Right forelimb (tissue), 1 donor: ENCODE results near the gene TXNIP.

Source experiments
- DNase-seq: peaks from one replicate; pipeline ENCODE4 v3.0.0-alpha.2; 2018

The TXNIP gene

DNA sequence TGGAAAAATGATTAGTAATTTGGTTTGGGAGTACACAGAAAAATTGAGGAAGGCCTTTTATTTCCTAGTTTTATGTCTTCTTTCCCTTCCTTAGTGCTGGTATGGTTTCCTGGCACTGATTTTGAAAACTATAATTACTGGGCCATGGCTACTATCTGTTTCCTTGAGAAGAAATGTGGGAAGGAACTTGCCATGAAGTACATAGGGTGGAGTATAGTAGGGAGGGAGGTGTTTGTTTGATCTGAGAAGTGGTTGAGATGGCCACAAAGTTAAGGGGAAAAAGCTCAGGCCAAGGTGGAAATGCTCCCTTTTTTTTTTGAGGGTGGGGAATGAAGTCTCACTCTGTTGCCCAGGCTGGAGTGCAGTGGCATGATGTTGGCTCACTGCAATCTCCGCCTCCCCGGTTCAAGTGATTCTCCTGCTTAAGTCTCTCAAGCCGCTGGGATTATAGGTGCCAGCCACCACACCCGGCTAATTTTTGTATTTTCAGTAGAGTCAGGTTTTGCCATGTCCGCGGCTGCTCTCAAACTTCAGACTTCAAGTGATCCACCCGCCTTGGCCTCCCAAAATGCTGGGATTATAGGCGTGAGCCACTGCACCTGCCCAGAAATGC, 13.9 kb upstream of the TXNIP start:
- DNase-seq, result no peak

DNA sequence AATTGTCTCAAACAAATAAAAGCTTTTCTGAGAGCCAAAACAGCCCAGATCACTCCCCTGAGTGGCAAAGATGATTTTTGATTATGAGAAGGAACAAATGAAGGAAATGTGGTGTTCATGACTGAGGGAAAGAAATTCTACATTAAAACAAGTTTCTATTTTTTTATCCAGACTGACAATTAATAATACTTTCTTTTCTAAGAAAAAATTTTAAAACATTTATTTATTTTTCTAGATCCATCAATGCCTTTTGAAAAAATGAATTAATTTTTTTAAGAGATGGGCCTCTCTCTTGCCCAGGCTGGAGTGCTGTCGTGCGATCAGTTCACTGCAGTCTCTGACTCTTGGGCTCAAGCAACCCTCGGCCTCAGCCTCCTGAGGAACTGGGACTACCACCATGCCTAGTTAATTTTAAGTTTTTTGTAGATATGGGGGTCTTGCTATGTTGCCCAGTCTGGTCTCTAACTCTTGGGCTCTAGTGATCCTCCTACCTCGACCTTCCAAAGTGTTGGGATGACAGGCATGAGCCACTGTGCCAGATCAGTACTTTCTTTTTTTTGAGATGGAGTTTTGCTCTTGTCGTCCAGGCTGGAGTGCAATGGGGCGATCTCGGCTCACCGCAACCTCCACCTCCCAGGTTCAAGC, 11.2 kb upstream of the TXNIP start:
- no peak for DNase-seq

DNA sequence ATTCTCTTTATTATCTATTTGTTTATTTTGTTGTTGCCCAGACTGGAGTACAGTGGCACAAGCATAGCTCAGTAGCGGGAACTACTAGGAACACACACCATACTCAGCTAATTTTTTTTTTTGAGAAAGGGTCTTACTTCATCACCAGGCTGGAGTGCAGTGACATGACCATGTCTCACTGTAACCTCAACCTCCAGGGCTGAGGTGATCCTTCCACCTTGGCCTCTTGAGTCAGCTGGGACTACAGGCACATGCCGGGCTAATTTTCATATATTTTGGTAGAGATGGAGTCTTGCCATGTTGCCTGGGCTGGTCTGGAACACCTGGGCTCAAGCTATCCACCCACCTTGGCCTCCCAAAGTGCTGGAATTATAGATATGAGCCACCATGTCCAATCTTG, 5.3 kb upstream of the TXNIP start:
- DNase-seq, result no peak

DNA sequence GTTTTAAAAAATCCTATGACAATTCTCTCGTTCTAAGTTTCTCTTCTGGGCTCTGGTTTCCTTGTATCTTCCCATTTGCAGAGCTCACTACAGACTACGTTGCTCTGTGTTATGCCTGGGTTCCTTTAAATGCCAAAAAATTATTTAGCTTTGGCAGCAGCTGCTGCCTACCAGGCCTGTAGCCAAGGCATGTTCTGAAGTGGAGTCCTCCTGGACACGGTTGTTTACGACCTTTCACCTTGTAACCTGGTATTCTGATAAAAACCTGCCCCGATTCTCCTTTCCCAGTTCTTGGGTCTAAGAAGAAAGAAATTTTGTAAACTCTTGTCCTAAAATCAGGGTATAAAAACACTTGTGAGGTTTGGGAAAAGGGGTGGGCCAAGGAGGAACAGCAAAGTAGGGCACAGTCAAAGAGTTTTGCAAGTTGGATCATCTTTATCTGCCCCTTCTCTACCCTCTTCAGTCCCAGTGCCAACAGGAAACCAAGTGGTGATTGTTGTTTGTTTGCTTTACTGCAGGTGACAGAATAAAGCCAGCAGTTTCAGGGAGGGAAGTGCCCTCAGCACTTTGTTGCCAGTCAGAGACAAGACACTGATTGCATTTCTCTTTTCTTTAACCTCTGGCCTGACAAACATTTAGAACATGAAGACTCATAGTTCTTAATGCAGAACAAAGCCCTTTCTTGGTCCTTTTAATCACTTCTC, 3.1 kb upstream of the TXNIP start:
- DNase-seq, result no peak

DNA sequence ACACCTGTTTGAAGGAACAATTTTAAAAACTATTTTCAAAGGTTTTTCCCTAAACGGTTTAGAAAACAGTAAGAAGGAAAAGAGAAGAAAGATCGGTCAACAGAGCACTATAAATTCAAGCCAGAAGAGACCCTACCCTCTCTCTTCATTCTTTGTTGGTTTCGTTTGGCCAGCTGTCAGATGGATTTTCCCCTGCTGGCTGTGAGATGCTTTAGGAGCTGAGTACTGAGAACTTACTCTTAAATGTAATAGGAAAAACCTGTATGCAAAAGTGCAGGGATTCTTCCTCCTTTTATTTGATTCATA, 1.3 kb upstream of the TXNIP start:
- DNase-seq, result no peak

DNA sequence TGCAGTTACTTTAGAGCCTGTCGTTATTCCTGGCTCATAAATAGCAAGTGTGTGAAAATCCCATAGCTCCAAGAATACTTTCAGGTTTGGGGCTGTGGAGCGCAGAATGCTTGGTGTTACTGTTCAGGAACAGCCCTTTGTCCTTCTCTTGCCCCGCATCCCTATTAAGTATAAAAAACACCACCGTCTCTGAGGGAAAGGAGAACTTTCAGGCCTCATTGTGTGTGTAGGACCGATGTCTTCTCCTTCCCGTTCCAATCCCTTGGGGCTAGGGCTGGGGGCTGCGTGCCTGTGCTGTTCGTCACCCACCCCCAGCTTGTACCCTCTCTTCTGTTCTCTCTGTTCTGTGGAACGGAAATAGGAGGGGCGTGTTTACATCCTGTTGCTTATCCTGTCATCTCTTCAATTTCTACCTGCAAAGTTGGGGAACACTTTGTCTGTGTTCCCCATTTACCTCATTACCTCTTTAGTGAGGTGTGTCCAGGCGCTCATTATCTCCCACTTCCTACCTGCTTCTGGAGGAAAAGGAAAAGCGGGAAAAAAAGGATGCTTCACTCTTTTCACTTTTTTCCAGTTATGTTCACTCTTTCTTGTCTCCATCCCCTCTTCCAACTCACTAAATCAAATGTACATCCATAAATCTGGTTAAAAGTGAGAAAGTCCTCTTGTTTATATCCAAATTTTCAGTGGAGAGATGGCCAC, 788 bp upstream of the TXNIP start:
- DNase-seq, result no peak

DNA sequence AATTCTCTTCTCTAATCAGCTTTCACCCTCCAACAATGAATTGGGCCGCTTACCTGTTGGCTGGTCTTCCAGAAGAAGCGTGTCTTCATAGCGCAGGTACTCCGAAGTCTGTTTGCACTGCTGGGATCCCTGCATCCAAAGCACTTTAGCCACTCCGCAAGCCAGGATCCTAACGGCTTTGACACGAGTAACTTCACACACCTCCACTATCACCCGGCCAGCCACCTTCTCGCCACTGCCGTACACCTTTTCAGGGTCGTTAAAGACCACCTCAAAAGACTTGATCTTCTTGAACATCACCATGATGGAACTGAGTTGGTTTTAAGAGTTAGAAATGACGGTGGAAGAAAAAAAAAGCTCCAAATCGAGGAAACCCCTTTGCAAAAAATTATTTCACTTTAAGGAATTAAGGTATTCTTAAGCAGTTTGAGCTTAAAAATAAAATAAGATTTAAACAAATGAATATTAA, 381 bp downstream of the TXNIP start:
- no peak for DNase-seq

DNA sequence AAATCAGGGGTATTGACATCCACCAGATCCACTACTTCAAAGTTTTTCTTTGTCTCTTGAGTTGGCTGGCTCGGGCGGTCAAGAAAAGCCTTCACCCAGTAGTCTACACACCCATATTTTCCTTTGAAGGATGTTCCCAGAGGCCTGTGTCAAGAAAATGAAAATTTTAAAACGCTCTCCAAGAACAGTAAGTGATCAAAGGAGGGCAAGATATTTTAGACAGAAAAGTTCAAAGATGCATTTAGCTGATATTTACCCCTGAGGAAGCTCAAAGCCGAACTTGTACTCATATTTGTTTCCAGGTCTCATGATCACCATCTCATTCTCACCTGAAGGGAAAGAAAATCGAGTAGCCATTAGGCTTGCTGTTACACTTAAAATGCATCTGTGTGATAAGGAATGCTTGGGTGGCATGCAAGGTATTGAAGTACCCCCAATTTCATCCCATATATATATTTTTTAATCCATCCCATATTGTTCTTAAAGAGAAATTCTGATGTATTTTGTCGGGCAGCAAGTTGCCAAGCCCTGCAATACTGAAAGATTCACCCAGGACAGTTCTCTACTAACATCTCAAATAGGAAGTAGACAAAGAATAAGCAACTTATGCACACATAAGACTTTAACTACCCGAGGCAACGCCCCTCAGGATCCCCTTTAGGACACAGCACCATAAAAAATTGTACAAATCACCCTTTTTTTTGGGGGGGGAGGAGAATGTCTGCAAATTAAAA, 1.1 kb downstream of the TXNIP start:
- DNase-seq, result no peak

DNA sequence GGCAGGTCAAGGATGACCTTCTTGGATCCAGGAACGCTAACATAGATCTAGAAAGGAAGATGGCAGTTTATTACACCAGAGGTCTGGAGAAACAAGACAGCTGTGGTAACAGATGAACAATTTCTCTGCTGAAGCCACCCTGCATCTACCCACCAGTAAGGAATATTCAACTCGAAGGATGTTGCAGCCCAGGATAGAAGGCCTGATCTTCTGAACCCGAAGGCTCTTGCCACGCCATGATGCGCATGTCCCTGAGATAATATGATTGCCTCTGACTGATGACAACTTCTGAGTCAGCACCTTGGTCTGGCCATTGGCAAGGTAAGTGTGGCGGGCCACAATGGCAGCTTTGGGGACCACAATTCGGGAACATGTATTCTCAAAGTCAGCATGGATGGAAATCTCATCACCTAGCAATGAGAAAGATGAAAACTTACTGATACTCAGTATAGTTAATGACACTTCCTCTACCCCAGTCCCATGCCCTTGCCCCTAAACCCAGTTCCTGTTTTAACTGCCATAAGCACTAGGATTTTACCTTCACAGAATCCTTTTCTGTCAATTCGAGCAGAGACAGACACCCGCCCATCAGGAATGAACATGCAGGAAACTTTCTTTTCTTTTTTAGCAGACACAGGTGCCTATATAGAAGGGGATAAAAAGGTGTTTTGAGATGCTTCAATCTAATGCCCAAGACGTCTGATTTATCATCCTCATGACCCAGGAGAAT, 1.8 kb downstream of the TXNIP start:
- DNase-seq, result no peak

DNA sequence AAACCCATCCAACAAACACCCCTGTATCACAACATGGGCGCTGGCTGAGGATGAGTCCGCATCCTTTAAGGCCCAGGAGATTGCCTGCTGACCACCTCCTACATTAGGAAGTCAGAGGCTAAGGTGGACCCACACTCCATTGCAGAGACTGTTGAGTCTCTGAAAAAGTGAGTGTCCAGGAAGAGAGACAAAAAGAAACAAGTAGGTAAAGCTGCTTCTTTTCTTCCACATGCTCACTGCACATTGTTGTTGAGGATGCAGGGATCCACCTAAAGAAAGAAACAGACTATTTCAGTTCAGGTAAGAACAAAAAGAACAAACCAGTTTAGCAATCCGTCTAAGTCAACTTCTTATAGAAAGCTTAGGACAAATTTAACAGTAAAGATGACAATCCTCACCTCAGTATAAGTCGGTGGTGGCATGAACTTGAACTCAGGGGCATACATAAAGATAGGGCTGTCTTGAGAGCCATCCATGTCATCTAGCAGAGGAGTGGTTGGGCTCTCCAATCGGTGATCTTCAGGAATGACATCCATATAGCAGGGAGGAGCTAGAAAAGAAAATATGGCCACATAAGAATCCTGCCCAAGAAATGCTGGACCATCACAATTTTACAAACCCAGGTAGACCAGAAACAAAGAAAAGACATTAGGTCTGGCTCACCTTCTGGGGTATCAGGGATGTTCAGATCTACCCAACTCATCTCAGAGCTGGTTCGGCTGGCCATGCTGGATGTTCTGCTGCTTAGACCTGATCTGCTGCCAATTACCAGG, 2.6 kb downstream of the TXNIP start:
- no peak for DNase-seq

DNA sequence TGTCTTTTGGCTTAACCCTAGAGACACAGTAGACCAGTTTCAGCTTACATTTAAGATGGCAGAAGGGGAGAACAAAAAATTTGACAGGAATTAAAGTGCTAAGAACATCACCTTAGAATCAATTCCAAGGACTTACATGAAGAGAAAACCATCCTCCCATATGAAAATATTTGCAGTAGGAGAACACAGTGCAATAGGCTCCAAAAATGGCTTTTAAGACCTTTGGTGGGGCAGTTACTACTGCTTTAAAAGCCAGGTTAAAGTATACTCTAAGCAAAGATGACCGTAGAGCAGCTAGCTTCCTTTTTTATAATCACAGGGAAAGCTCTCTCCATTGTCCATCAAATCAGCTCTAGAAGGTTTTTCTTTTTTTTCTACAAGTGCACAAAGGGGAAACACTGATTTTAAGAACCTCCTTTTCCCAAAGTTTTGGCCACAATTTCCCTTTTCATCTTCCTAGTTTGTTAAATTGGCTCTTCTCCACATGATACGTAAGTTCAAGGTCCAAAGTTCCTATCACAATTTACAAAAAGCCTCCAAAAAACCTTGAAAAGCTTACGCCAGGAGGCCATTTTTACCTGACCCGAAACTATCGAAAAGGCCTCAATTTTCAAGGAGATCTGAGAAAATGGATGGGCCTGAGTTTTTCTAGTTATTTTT, 3.3 kb downstream of the TXNIP start:
- no peak for DNase-seq

DNA sequence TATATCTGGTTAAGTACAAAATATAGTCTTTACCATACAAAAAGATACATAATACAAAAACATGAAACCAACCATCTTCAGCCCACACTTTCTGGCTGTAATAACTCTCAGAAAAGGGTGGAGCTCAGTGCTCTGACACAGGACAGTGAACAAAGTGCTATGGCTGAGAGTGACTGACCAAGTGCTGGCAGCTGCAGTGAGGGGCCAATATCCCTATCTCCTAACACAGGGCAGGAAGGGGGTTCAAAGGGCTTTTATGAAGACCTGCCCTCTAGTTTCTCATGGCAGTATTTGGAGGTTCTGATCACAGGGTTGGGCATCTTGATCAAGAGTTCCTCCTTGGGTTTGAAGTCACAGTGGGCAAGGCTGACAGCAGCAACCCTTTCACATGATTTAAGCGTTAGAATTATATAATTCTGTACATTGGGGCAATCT, 3.9 kb downstream of the TXNIP start:
- DNase-seq, result no peak

DNA sequence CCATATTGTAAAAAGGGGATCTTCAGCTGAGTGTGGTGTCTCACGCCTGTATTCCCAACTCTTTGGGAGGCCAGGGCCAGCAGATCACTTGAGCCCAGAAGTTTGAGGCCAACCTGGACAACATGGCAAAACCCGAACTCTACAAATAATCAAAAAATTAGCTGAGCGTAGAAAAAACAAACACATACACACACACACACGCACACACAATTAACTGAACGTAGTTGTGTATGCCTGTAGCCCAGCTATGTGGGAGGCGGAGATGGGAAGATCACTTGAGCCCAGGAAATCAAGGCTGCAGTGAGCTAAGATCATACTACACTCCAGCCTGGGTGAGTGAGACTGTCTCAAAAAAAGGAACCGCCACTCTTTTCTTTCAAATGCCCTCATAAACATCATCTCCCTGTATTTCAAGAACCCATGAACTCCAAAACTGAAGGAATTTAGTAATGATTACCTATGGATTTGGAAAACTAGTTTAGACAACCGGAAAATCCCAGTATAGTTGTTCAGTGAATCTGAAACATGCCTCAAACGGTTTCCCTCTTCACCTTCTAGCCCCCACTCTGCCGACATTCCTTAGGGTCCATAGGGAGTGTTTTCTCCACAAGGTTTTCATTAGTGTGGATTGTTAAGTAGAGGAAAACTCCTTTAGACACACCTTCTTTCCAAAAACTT, 4.5 kb downstream of the TXNIP start:
- DNase-seq, result no peak

DNA sequence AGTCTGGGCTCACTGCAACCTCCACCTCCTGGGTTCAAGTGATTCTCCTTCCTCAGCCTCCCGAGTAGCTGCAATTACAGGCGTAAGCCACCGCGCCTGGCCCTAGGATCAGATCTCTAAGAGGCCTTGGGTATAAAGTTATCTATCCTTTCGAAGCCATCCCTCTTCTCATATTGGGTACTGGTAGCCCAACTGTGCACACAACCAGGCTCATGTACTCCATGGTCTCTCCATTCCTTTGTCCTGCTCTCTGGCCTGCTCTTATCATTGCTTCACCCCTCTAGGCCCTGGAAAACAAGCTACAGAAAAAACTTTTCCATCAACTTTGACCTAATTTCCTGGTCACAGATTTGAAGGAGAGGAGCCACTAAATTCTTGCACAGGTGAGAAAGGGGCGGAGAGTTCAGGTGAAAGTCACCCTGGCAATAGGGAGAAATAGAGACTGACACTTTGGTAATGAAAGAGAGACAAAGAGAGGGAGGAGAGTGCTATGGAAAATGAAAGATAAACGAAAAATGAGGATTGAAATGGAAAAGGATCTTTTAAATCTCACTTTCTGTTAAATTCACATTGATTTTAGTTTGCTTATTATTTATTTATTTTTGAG, 6.0 kb downstream of the TXNIP start:
- DNase-seq, result no peak

DNA sequence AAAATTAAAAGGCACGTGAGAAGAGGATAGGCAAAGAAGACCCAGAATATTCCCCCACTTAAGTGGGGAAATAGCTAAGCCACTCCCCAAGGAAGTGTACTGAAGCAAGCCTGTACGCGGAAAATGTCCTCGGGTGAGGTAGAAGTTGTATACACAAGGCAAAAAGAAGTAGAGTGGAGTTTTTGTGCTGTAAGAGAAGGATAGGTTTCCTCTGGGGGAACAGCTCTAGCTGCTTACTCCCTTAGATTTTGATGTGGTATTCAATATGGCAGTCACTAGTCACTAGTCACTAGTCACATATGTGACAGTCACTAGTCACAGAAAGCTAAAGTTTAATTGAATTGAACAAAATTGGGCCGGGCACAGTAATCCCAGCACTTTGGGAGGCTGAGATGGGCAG, 7.6 kb downstream of the TXNIP start:
- DNase-seq, result no peak

DNA sequence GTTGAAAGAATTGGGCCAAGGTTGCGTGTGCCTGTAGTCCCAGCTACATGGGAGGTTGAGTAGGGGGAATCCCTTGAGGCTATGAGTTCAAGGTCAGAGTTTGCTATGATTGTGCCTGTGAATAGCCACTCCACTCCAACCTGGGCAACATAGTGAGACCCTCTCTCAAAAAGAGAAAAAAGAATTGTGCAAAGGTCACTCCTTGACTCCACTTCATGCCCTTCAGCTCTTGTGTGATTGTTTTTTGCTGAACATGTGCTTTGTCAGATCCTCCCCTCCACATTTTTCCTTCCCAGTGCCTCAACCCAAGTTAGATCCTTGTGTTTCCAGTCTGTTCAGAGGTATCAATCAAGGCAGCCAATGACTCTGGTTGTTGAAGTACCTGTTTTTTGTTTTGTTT, 8.5 kb downstream of the TXNIP start:
- no peak for DNase-seq

DNA sequence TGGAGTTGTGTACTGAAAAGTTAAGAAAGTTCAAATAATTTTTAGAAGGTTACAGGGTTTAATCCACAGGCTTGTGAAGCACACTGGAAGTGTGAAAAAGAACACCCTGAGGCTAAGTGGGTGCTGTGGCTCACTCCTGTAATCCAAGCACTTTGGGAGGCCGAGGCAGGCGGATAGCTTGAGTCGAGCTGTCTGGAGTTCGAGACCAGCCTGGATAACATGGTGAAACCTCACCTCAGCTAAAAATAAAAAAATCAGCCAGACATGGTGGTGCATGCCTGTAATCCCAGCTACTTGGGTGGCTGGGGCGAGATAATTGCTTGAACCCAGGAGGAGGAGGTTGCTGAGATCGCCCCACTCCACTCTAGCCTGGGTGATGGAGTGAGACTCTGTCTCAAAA, 9.8 kb downstream of the TXNIP start:
- no peak for DNase-seq

DNA sequence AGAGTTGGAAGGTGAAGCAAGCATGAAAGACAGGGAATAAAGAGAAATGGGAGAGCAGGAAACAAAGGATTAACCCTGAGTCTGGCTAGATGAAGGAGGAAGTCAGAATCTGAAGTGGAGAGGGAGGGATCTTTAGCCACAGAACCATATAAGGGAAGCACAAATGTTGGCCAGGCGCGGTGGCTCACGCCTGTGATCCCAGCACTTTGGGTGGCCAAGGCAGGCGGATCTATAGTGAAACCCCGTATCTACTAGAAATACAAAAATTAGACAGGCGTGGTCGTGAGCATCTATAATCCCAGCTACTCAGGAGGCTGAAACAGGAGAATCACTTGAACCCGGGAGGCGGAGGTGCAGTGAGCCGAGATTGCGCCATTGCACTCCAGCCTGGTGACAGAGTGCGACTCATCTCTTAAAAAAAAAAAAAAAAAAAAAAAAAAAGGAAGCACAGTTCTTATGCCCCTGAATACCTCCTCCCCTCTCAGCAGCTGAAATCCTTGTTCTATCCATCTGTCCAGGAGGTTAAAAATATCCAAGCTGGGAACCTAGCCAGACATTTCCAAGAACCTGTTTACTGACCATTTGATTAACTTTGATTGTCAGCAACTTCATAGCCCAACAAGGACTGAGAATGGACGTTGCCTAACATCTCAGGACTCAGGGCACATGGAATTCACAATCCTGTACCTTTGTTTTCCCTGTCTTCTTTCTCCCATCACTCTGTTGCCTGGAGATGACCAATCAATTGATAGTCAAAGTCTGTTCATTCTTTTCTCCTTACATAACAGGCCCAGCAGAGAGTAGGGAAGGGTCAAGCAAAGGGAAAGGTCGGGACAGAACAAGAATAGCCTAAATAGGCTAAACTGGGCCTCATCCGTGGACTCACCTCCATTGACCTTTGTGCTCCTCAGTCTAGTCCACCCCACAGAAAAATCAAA, 10.6 kb downstream of the TXNIP start:
- no peak for DNase-seq

DNA sequence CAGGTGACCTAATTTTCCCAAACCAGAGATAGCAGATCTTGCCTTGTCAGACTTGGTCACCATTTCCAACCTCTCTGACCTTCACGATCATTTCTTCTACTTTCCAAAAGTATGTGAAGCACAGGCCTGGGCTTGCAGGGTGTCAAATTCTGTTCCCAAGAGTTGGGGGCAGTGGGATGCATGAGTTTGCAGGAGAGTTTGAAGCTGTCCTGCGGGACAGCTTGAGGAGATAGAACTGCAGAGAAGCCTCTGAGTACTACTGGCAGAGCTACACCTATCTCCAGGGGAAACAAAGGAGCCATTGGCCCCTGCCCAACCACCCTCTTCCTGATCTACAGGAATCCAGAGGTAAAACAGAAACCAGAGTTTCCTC, 11.3 kb downstream of the TXNIP start:
- no peak for DNase-seq
